DND-41 (cell line): ENCODE measurements around the gene GREM2.

Experiments
- EZH2 ChIP-seq: IDR thresholded peaks from 3 replicates; pipeline ENCODE4 v1.6.1; 2012; ENCODE audit warnings: borderline replicate concordance, low read depth, mild to moderate bottlenecking, moderate library complexity, low read length, inconsistent platforms; ENCODE audit not compliant: severe bottlenecking
- TF ChIP-seq, protein P1 (sequence below): IDR thresholded peaks from 2 replicates; pipeline ENCODE4 v1.5.1; 2012; ENCODE audit warnings: borderline replicate concordance, low read length, moderate library complexity, mild to moderate bottlenecking; ENCODE audit not compliant: poor library complexity, severe bottlenecking; ENCODE audit errors: extremely low read depth

DNA sequence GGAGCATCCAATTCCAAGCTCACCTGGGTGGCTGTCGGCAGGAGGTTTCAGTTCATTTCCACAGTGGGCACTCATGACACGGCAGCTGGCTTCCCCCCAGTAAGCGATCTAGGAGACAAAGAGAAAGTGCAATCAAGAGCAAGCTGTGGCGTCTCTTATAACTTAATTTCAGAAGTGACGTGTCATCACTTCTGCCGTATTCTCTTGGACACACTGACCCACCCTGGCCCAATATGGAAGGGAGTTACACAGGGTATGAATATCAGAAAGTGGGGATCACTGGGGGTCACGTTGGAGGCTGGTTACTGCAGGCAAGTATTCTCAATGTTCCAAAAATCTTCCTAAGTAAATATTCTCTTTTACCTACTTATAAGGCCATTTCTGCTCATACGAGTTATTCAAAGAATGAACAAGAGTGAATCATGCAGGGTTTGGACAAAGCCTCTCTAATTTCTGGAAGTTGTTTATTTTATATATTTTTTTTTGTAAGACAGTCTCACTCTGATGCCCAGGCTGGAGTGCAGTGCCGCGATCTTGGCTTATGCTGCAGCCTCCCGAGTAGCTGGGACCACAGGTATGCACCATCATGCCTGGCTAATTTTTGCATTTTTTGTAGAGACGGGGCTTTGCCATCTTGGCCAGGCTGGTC lies 46.5 kb upstream of the GREM2 start:
- TF ChIP-seq, protein P1, sequence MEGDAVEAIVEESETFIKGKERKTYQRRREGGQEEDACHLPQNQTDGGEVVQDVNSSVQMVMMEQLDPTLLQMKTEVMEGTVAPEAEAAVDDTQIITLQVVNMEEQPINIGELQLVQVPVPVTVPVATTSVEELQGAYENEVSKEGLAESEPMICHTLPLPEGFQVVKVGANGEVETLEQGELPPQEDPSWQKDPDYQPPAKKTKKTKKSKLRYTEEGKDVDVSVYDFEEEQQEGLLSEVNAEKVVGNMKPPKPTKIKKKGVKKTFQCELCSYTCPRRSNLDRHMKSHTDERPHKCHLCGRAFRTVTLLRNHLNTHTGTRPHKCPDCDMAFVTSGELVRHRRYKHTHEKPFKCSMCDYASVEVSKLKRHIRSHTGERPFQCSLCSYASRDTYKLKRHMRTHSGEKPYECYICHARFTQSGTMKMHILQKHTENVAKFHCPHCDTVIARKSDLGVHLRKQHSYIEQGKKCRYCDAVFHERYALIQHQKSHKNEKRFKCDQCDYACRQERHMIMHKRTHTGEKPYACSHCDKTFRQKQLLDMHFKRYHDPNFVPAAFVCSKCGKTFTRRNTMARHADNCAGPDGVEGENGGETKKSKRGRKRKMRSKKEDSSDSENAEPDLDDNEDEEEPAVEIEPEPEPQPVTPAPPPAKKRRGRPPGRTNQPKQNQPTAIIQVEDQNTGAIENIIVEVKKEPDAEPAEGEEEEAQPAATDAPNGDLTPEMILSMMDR, result no peak
- TF ChIP-seq EZH2, result no peak
